MCF 10A (cell line): Measurements from ENCODE around the gene IMMP2L. TPM values are rescaled to one million over a fixed set of nuclear protein-coding genes. Genes with fewer than 3 reads are reported as not detected.
A peak's percentile ranks its signal among the peaks of the same experiment; 100 is the strongest.

Experiments used
- BruUV-seq: library from RNA; stranded (reverse); fragments of 400-500 nt; replicated peaks from 2 replicates; lab custom pipeline; 2021; lab: Mats Ljungman, UMichigan
- CTCF ChIA-PET: fragments of 300-600 bp; sonication (Branson Sonifier 250); formaldehyde crosslinking; extraction: SDS; loops from one replicate; lab custom pipeline; 2021; ENCODE audit warnings: antibody characterized with exemption, inconsistent platforms; lab: Yijun Ruan, JAX
- POLR2A ChIA-PET: fragments of 300-600, 350-650 bp; sonication (Branson Sonifier 250); formaldehyde crosslinking; extraction: SDS; loops from one replicate; lab custom pipeline; 2020; ENCODE audit warnings: antibody characterized with exemption, inconsistent platforms; lab: Yijun Ruan, JAX
- DNase-seq: peaks from one replicate; pipeline ENCODE4 v3.0.0-alpha.2; 2018; ENCODE audit not compliant: unreplicated experiment
- H3K27ac Mint-ChIP-seq: one replicate; pipeline ENCODE4 v1.8.0; 2022; ENCODE audit warnings: mild to moderate bottlenecking, low read depth, mixed read lengths; ENCODE audit not compliant: unreplicated experiment
- H3K27me3 Mint-ChIP-seq: one replicate; pipeline ENCODE4 v1.8.0; 2022; ENCODE audit warnings: mixed read lengths; ENCODE audit not compliant: insufficient read depth, unreplicated experiment
- H3K36me3 Mint-ChIP-seq: one replicate; pipeline ENCODE4 v1.8.0; 2022; ENCODE audit warnings: mild to moderate bottlenecking, moderate library complexity, mixed read lengths; ENCODE audit not compliant: insufficient read depth, unreplicated experiment
- H3K4me1 Mint-ChIP-seq: one replicate; pipeline ENCODE4 v1.8.0; 2022; ENCODE audit warnings: mixed read lengths; ENCODE audit not compliant: insufficient read depth, unreplicated experiment
- H3K4me3 Mint-ChIP-seq: one replicate; pipeline ENCODE4 v1.8.0; 2022; ENCODE audit warnings: mild to moderate bottlenecking, moderate library complexity, mixed read lengths; ENCODE audit not compliant: unreplicated experiment
- H3K9me3 Mint-ChIP-seq: one replicate; pipeline ENCODE4 v1.8.0; 2022; ENCODE audit warnings: mixed read lengths; ENCODE audit not compliant: unreplicated experiment
- CTCF ChIP-seq: fragments of 200-600 bp; IDR thresholded peaks from one replicate; pipeline ENCODE4 v1.8.0; 2022; ENCODE audit warnings: antibody characterized with exemption, mild to moderate bottlenecking; ENCODE audit not compliant: unreplicated experiment
- intact Hi-C: fragments of 100-400 bp; cut with micrococcal nuclease; formaldehyde crosslinking; loops from 2 replicates; pipeline ENCODE4 v1.14.1; 2022
- total RNA-seq: library from RNA; stranded (reverse); gene quantifications from 2 replicates; pipeline ENCODE4 v1.2.3, GENCODE V29; 2022

The IMMP2L gene
- total RNA-seq, 1 experiment from 2014 or later = 23.7 TPM

DNA sequence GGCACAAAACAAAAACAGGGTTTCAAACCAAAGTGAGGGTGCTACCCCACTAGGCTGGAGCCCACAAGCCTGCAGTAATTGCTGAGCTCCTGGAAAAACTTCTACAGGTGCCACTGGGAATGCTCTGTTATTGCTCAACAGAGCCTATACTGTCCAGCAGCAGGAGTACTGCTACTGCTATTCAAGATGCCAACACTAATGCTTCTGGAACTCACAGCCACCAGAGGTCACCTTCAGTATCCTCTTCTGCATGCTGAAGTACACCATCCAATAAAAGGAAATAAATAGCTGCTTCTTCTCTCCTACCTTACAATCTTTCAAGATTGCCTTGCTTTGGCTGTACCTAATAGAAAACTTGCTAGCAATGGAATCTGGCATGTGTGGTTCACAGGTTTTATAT, 249.3 kb downstream of the IMMP2L start:
- no peaks in the 10 kb centered on the region for H3K36me3 Mint-ChIP-seq
- H3K4me3 Mint-ChIP-seq = no peak overlapping the region
- no peaks in the 10 kb centered on the region for H3K4me1 Mint-ChIP-seq
- no peak overlapping the region for H3K27ac Mint-ChIP-seq
- no peaks in the 10 kb centered on the region for H3K9me3 Mint-ChIP-seq
- TF ChIP-seq CTCF = no peak
- POLR2A ChIA-PET = interaction anchor here (0.6 to 0.9 kb wide), 2 partner anchors 20 to 175 kb away, joined by 3 to 4 read pairs; no protein-coding TSS in a partner anchor
- no peaks in the 10 kb centered on the region for H3K27me3 Mint-ChIP-seq
- peak; percentile 13 for DNase-seq
- BruUV-seq = no TSS peak
- CTCF ChIA-PET = interaction anchor here (0.7 to 1.1 kb wide), 2 partner anchors 10 to 428 kb away, joined by 4 read pairs; no protein-coding TSS in a partner anchor
- intact Hi-C loops = no loop called here

- H3K36me3 Mint-ChIP-seq = no peaks in the 10 kb centered on the region
- no peak overlapping the region for H3K27ac Mint-ChIP-seq
- POLR2A ChIA-PET = interaction anchor here (0.6 to 1.1 kb wide), 2 partner anchors 9 to 12 kb away, joined by 3 to 5 read pairs; no protein-coding TSS in a partner anchor
- no peaks in the 10 kb centered on the region for H3K4me1 Mint-ChIP-seq
- no peak overlapping the region for H3K4me3 Mint-ChIP-seq
- CTCF ChIA-PET = no interaction called here
- no peaks in the 10 kb centered on the region for H3K27me3 Mint-ChIP-seq
- BruUV-seq = no TSS peak
- intact Hi-C loops = no loop called here
- DNase-seq = no peak
- H3K9me3 Mint-ChIP-seq = no peaks in the 10 kb centered on the region
- TF ChIP-seq CTCF = no peak
These were observed 253.6 kb downstream of the IMMP2L start for GRCh38 chr7:111308691-111309090.

DNA sequence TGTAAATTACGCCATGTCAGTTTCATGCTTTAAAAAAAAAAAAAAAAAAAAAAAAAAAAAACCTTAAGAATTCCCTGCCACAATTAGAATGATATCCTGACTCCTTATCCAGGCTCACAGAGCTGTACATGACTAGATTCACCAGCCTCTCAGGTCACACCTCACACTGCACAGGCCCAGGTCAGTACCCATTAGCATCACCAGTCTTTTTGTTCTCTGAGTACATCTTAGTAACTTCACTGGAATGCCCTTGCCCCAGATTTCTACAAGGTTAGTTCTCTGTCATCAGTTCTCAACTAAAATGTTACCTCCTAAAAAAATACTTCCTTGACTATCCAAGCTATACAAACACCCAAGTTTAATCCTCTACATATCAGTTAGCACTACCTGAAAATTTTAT, 260.4 kb downstream of the IMMP2L start:
- TF ChIP-seq CTCF = no peak
- Mint-ChIP-seq H3K9me3 (no peaks in the 10 kb centered on the region), H3K4me1 (no peaks in the 10 kb centered on the region), H3K27ac (no peak overlapping the region), H3K27me3 (no peaks in the 10 kb centered on the region), H3K4me3 (no peak overlapping the region), H3K36me3 (no peaks in the 10 kb centered on the region)
- ChIA-PET CTCF (interaction anchor here (0.7 kb wide), 1 partner anchor 554 kb away, joined by 4 read pairs; no protein-coding TSS in a partner anchor), POLR2A (no interaction called here)
- intact Hi-C loops = no loop called here
- no peak for DNase-seq
- BruUV-seq = no TSS peak

GRCh38 chr7:111294494-111294893, 267.8 kb downstream of the IMMP2L start:
- H3K27ac Mint-ChIP-seq = no peak overlapping the region

More at GRCh38 chr7:111294494-111294893, 267.8 kb downstream of the IMMP2L start:
- H3K27me3 Mint-ChIP-seq = no peaks in the 10 kb centered on the region
- no peak for TF ChIP-seq CTCF
- CTCF ChIA-PET = no interaction called here
- BruUV-seq = no TSS peak
- H3K4me1 Mint-ChIP-seq = no peaks in the 10 kb centered on the region
- POLR2A ChIA-PET = interaction anchor here (0.6 to 1.5 kb wide), 2 partner anchors 11 to 52 kb away, joined by 3 read pairs; no protein-coding TSS in a partner anchor
- DNase-seq = no peak
- no peaks in the 10 kb centered on the region for H3K9me3 Mint-ChIP-seq
- H3K36me3 Mint-ChIP-seq = no peaks in the 10 kb centered on the region
- intact Hi-C loops = no loop called here
- no peak overlapping the region for H3K4me3 Mint-ChIP-seq
